Motor neuron (in vitro differentiated cells): Measurements from ENCODE around the gene PRKCA. TPM values are rescaled to one million over a fixed set of nuclear protein-coding genes. Genes with fewer than 3 reads are reported as not detected.
"Not testable (repeated sequence)": the region's sequence is repeated elsewhere in the genome, so short reads cannot be mapped to it uniquely, and the experiment has no call there.

Experiments used
- ATAC-seq, 8 experiments: fragments of 200-7000 bp; cut with Tn5 transposase; replicated peaks in 6 of 8; 2 replicates each; pipeline ENCODE4 v1.8.0; 2021; ENCODE audit warnings: mild to moderate bottlenecking in 8 of 8, moderate library complexity in 8 of 8
- H3K27ac ChIP-seq, 2 donors: fragments of 250-450 bp; sonication (Bioruptor Pico); 2 replicates each; pipeline ENCODE4 v1.9.0; 2021; ENCODE audit warnings: antibody characterized with exemption in 2 of 2, mild to moderate bottlenecking in 2 of 2, moderate library complexity in 1 of 2
- H3K4me1 ChIP-seq, 2 donors: fragments of 250-450 bp; sonication (Bioruptor Pico); replicated peaks in 1 of 2; 2 replicates each; pipeline ENCODE4 v1.6.1; 2021; ENCODE audit warnings: antibody characterized with exemption in 2 of 2, mild to moderate bottlenecking in 2 of 2, moderate library complexity in 1 of 2
- H3K4me3 ChIP-seq, 5 donors: fragments of 250-450 bp; sonication (Bioruptor Pico); 2 replicates each; pipeline ENCODE4 v1.9.0; 2021; ENCODE audit warnings: antibody characterized with exemption in 5 of 5, mild to moderate bottlenecking in 5 of 5, moderate library complexity in 4 of 5
- WGBS, 10 experiments: fragments of 450-650 bp; shearing (Covaris generic); methylation state at CpG; one replicate each; pipeline ENCODE4 v1.0.0; 2022; 5-methylcytosine and 5-hydroxymethylcytosine counted together
- in situ Hi-C, 9 experiments: fragments of 400-800 bp; cut with MboI; loops; one replicate each; pipeline ENCODE4 v1.15.0; 2021; ENCODE audit warnings: low sequenced_read_pairs in 9 of 9, low pct_unique_long_range_greater_than_20kb in 2 of 9; ENCODE audit not compliant: unreplicated experiment in 9 of 9
- total RNA-seq, 8 experiments: library from RNA; unstranded; fragments of 300-600 nt; gene quantifications; 2 replicates each; pipeline versions ENCODE4 v1.2.3 to v1.2.4, GENCODE V29; 2022

The PRKCA gene
- 10 to 100 TPM in 3 of 8 experiments, 1 to 10 TPM in 5; 5.6 to 38.8 (median 8.7) TPM for total RNA-seq

DNA sequence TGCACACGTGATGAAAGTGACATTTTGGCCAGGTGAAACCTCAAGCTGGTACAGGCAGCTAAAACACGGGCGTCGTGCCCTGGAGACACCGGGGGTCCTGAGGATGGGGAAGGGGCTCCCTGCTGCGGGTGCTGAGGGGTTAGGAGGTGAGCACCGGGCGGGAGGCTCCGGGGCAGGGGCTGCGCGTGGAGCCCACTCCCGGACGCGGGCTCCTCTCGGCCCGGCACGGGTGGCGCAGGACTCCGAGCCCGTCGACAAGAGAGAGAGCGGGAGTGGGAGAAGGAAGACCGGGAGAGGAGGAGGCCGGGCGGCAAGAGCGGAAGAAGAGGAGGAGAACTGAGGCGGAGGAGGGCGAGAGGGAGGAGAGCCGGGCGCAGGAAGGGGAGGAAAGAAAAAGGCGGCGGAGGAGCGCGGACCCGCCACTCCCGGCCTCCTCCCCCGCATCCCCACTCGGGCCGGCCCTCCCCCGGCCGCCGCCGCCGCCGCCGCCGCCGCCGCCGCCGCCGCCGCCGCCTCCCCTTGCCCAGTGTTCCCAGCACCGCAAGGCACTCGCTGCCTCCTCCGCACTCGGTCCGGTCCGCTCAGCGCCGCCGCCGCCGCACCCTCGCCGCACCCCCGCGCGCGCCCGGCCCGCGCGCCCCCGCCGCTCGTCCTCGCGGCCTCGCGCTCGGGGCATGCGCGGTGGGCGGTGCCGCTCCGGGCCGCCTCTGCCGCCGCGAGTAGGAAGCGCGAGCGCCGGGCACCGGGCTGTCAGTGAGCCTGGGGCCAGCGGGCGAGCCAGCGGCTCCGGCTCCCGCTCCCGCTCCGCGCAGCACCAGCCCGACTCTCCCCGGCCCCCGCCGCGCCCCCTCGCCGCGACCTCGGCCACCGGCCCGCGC, at the start of gene PRKCA:
Gene PRKCA, plus strand, starts transcription at position 750 of the 878 bp plus-strand sequence.
- H3K27ac ChIP-seq = peak within 1 kb of the TSS; percentile 62 to 75
- in situ Hi-C loops = no loop called here
- peak; percentile 83 to 89 (median 88) for ATAC-seq
- peaks cover 12 to 24% of the 10 kb centered on the region in 2 donors for H3K4me1 ChIP-seq
- 0 to 2% (median 0%) methylated on average over 3 to 12 of the region's 117 CpGs; no CpG with 5 or more reads in 6 of the 10 experiments for WGBS, 10 experiments
- peak within 1 kb of the TSS; percentile 59 to 98 (median 86) for H3K4me3 ChIP-seq

DNA sequence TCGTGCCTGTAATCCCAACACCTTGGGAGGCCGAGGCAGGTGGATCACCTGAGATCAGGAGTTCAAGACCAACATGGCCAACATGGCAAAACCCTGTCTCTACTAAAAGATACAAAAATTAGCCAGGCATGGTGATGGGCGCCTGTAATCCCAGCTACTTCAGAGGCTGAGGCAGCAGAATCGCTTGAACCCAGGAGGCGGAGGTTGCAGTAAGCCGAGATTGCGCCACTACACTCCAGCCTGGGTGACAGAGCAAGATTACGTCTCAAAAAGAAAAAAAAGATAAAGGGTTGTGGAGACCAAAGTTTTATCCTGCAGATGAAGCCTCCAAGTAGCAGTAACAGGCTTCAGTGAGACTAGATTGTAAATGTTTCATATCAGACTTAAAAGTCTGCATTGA, 49.0 kb upstream of the PRKCA start:
- H3K4me3 ChIP-seq, H3K4me1 ChIP-seq, H3K27ac ChIP-seq, ATAC-seq: not testable (repeated sequence)
- WGBS, 10 experiments = 80 to 100% (median 86%) methylated on average over 1 to 7 of the region's 8 CpGs; no CpG with 5 or more reads in 3 of the 10 experiments
- in situ Hi-C loops = loop anchor here in 5 of 9 experiments (25.0 kb wide), 3 partner anchors 309 to 434 kb away; no protein-coding TSS in a partner anchor

DNA sequence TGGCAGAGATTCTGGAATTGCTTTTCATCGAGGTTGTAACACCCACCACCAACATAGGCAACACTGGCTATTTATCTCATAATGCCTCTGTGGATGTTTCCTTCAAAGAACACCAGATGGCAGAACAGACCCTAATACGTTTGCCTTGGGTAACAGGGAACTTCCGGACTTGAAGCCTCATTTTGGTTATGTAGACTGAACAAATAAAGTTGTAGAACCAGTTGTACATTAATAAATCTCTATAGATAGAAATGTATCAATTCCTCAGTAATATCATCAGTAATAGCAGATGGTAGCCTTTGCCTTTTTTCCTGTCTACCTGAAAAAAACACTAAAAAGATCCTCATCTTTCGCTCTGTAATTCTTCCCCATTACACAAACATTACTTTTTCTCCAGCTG, 47.3 kb upstream of the PRKCA start:
- Histone ChIP-seq H3K4me1 (no peaks in the 10 kb centered on the region), H3K27ac (no peak overlapping the region), H3K4me3 (no peak overlapping the region)
- ATAC-seq = peak in 7 of 8 experiments; percentile 45 to 89 (median 74)
- in situ Hi-C loops = loop anchor here in 5 of 9 experiments (25.0 kb wide), 3 partner anchors 307 to 432 kb away; no protein-coding TSS in a partner anchor
- 0 to 60% (median 28%) methylated on average over 1 to 4 of the region's 4 CpGs for WGBS, 10 experiments

DNA sequence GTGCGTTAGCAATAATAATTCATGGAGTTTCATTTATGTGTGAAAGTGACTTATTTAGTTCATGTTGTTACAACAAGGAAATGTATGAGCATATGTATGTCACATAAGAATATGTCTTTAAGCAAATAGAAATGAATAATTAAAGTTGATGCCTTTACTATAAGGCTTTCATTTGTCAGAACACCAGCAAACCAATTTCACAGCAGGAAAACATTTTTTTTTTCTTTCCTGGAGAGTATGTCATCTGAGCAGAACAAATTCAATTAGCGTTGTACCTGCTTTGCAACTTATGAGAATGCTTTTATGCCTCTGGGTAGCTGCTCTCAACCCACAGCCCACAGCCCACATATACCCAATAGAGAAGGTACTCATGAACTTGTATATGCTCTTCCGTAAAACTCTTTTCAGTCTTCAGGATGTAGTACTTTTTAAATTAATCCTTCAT, 46.9 kb upstream of the PRKCA start:
- Histone ChIP-seq H3K27ac (no peak overlapping the region), H3K4me3 (no peak overlapping the region), H3K4me1 (no peaks in the 10 kb centered on the region)
- WGBS, 10 experiments = 0 to 83% (median 77%) methylated on average over 1 to 3 of the region's 3 CpGs; no CpG with 5 or more reads in 1 of the 10 experiments
- in situ Hi-C loops = loop anchor here in 5 of 9 experiments (25.0 kb wide), 3 partner anchors 307 to 432 kb away; no protein-coding TSS in a partner anchor
- peak in 1 of 8 experiments; percentile 11 for ATAC-seq

DNA sequence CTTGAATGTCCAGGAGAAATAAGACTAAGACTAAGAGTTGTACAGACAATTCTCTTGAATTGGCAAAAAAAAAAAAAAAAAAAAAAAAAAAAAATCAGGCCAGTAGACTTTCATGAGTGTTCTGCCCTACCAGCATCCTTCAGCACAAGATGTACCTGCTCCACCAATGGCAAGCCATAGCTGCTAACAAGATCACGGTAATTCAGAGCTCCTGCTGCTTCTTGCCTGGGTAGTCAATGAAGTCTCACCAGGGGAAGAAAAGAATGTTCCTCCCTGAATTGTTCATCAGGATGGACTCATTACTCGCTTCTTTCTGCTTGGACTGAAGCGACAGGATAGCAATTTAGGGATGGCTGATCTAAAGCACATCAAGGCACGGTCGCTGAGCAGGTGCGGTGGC, 42.1 kb upstream of the PRKCA start:
- Histone ChIP-seq H3K27ac (no peak overlapping the region), H3K4me3 (no peak overlapping the region), H3K4me1 (no peaks in the 10 kb centered on the region)
- 20 to 88% (median 76%) methylated on average over 1 to 6 of the region's 6 CpGs for WGBS, 10 experiments
- in situ Hi-C loops = loop anchor here in 5 of 9 experiments (25.0 kb wide), 3 partner anchors 302 to 427 kb away; no protein-coding TSS in a partner anchor
- no peak for ATAC-seq

DNA sequence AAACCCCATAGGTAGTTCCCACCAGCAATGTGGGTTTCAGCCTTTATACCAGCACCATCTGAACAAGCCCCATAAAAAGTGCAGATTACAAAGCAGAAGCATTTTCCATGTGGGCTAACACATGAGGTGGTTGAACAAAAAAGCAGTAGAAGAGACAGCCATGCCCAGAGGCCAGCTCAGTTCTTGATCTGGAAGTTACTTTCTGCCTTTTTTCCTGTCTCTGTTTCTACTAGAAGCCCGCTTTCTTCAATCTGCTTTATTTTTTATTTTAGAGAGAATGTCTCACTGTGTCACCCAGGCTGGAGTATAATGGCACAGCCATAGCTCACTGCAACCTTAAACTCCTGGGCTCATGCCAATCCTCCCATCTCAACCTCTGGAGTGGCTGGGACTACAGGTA, 41.7 kb upstream of the PRKCA start:
- in situ Hi-C loops = loop anchor here in 5 of 9 experiments (25.0 kb wide), 3 partner anchors 302 to 427 kb away; no protein-coding TSS in a partner anchor
- Histone ChIP-seq H3K4me1 (no peaks in the 10 kb centered on the region), H3K27ac (no peak overlapping the region), H3K4me3 (no peak overlapping the region)
- ATAC-seq = no peak
- WGBS, 10 experiments = 0 to 100% (median 100%) methylated on average over 1 of the region's 1 CpG; no CpG with 5 or more reads in 5 of the 10 experiments

DNA sequence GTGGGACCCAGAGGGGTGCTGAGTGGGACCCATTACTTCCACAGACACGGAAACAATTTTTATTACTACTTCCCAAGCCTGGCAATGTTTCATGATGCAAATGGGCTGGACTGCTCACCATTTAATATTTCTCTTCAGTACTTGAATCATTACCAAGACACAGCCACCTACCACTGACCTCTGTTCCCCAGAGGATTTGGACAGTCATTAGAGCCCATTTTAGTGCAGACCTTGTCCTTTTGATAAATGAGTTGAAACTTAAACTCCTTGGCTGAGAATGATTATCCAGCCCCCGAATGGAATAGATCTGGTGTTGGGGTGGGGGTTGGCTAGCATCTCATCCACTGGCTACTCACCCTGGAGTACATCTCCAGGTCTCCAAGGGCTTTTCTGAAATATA, 39.6 kb upstream of the PRKCA start:
- ATAC-seq = peak in 1 of 8 experiments; percentile 62
- no peak overlapping the region for H3K4me3 ChIP-seq
- 0 to 80% (median 34%) methylated on average over 1 to 2 of the region's 2 CpGs; no CpG with 5 or more reads in 4 of the 10 experiments for WGBS, 10 experiments
- no peaks in the 10 kb centered on the region for H3K4me1 ChIP-seq
- in situ Hi-C loops = loop anchor here in 5 of 9 experiments (25.0 kb wide), 3 partner anchors 300 to 425 kb away; no protein-coding TSS in a partner anchor
- H3K27ac ChIP-seq = no peak overlapping the region

DNA sequence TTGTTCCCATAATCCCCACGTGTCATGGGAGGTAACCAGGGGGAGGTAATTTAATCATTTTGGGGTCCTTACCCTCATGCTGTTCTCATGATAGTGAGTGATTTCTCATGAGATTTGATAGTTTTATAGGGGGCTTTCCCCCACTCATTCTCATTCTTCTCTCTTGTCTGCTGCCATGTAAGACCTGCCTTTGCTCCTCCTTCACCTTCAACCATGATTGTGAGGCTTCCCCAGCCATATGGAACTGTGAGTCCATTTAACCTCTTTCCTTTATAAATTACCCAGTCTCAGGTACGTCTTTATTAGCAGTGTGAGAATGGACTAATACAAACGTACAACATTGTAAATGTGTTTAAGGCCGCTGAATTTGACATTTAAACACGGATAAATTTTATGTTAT, 37.7 kb upstream of the PRKCA start:
- Histone ChIP-seq H3K4me3 (no peak overlapping the region), H3K4me1 (no peaks in the 10 kb centered on the region), H3K27ac (no peak overlapping the region)
- ATAC-seq = no peak
- 25 to 97% (median 85%) methylated on average over 1 to 5 of the region's 5 CpGs for WGBS, 10 experiments
- in situ Hi-C loops = loop anchor here in 5 of 9 experiments (25.0 kb wide), 3 partner anchors 298 to 423 kb away; no protein-coding TSS in a partner anchor

DNA sequence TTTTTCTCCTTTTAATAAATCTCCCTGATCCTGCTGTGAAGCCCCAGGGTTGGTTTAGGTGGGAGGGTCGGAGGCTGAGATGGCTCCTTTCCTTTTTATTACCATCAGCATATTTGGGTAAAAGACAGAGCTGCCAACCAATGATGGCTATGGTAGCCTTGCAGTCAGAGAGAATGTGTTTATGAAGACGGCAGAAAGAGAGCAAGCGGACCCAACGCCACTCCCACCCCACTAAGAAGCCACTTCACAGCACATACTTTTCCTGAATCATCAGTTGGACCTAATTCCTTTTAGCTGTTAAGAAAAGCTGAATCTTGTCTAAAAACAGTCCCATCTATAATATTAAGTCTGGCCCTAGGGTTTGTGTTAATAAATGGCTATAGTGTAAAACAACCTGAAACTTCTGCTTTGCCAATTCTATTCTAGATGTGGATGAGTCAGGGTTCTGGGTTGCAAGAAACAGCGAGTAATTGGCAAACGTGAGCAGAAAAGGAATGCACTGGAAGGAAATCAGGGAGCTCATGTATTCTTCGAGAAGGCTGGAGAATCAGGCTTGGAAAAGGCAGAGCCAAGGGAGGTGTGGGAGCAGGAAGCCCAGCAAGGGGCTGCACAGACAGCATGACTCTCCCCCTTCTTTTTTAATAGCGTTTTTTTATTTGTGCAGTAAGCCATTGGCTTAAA, 34.0 kb upstream of the PRKCA start:
- in situ Hi-C loops = loop anchor here in 5 of 9 experiments (25.0 kb wide), 3 partner anchors 294 to 419 kb away; no protein-coding TSS in a partner anchor
- Histone ChIP-seq H3K4me1 (no peaks in the 10 kb centered on the region), H3K27ac (no peak overlapping the region), H3K4me3 (no peak overlapping the region)
- ATAC-seq = no peak
- 0 to 81% (median 67%) methylated on average over 1 to 6 of the region's 8 CpGs; no CpG with 5 or more reads in 1 of the 10 experiments for WGBS, 10 experiments

DNA sequence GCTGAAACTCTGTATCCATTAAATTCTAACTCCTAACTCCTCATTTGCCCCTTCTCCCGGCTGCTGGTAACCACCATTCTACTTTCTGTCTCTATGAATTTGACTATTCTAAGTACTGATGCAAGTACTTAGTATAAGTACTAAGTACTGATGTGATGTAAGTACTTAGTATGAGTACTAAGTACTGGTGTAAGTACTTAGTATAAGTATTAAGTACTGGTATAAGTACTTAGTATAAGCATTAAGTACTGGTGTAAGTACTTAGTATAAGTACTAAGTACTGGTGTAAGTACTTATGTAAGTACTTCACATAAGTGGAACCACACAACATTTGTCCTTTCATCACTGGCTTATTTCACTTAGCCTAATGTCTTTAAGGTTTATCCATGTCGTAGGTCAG, 32.3 kb upstream of the PRKCA start:
- Histone ChIP-seq H3K27ac (no peak overlapping the region), H3K4me1 (no peaks in the 10 kb centered on the region), H3K4me3 (no peak overlapping the region)
- 29 to 100% (median 81%) methylated on average over 1 to 2 of the region's 2 CpGs for WGBS, 10 experiments
- ATAC-seq = no peak
- in situ Hi-C loops = loop anchor here in 5 of 9 experiments (25.0 kb wide), 3 partner anchors 292 to 417 kb away; no protein-coding TSS in a partner anchor

DNA sequence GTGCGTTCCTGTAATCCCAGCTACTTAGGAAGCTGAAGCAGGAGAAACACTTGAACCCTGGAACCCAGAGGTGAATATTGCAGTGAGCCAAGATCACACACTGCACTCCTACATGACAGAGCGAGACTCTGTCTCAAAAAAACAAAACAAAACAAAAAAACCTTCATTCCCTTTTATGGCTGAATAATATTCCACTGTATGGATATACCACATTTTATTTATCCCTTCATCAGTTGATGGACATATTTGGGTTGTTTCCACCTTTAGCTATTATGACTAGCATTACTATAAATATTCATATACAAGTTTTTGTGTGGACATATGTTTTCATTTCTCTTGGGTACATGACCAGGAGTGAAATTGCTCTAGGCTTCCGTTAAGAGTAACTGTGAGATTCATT, 30.9 kb upstream of the PRKCA start:
- Histone ChIP-seq H3K4me1 (no peaks in the 10 kb centered on the region), H3K4me3 (no peak overlapping the region), H3K27ac (no peak overlapping the region)
- WGBS, 10 experiments = 60 to 100% (median 92%) methylated on average over 1 to 3 of the region's 3 CpGs; no CpG with 5 or more reads in 1 of the 10 experiments
- in situ Hi-C loops = loop anchor here in 5 of 9 experiments (25.0 kb wide), 3 partner anchors 291 to 416 kb away; no protein-coding TSS in a partner anchor
- ATAC-seq = no peak

DNA sequence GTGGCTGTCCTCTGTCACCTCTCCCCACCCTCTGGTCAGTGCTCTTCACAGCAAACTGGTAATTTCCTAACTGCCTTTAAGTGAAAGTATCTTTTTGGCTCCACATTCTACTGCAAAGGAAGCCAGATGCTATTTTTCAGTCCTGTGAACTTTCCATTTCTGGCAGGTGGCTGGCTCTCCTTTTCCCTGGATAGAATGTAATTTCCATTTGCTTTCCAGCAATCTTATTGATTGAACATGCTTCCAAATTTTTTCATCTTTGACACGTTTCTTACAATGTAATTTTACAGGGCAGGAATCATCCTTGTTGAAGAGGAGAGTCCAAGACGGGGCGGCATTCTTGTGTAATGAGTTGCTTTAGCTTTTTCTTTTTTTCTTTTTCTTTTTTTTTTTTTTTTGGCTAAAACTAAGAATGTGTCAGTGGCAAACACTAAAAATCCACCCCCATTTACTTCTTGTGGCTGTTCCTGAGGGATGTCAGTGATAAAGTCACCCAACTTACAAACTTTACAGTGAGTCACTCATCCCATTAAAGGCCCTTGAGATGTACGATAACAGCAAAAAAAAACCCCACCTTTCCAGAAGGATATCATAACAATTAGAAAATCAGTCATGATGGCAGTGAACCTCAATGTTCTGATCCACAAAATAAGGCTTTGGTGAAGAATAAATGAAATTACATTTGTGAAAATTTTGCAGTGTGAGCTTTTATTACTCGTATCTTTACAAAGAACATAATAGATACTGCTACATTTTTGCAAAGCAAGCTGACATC, 29.4 kb upstream of the PRKCA start:
- ATAC-seq = no peak
- in situ Hi-C loops = loop anchor here in 5 of 9 experiments (25.0 kb wide), 3 partner anchors 289 to 414 kb away; no protein-coding TSS in a partner anchor
- Histone ChIP-seq H3K4me3 (no peak overlapping the region), H3K4me1 (peaks cover 0 to 4% of the 10 kb centered on the region in 2 donors), H3K27ac (no peak overlapping the region)
- WGBS, 10 experiments = 4 to 93% (median 57%) methylated on average over 2 to 5 of the region's 5 CpGs
